Measurements from ENCODE around the gene YKT6. TPM values are rescaled to one million over a fixed set of nuclear protein-coding genes. Genes with fewer than 3 reads are reported as not detected.

YKT6 gene
- total and polyA plus RNA-seq, 2 donors (not counting 3 experiments of a cell fraction or from before 2014, with no cell fraction given): 117 to 120 TPM

GRCh38 chr7:44251269-44251668 lies 50.5 kb downstream of the YKT6 start:
- Histone ChIP-seq H3K9me1 (replicated peaks; ENCODE audit: control insufficient read depth, extremely low read depth, insufficient read depth, low read length) (no peaks in the 10 kb centered on the region), H3K4me1 (ENCODE audit: control insufficient read depth, extremely low read depth, insufficient read depth, low read length) (no peaks in the 10 kb centered on the region), H3K79me2 (ENCODE audit: control insufficient read depth, insufficient read depth, low read length) (no peaks in the 10 kb centered on the region), H3K4me2 (ENCODE audit: insufficient read depth, low read length) (no peak overlapping the region), H4K20me1 (replicated peaks; ENCODE audit: control insufficient read depth, extremely low read depth, insufficient read depth, low read length) (no peaks in the 10 kb centered on the region), H3K9me3 (replicated peaks; ENCODE audit: control insufficient read depth, insufficient read depth, low read length) (no peaks in the 10 kb centered on the region), H2AFZ (ENCODE audit: low read depth, low read length) (no peak overlapping the region), H3K27me3 (ENCODE audit: control insufficient read depth in 2 of 2, insufficient read depth in 2 of 2, low read length in 2 of 2) (no peaks in the 10 kb centered on the region), H3K9ac (replicated peaks; ENCODE audit: extremely low read depth, insufficient read depth, low read length) (no peak overlapping the region), H3K36me3 (ENCODE audit: control insufficient read depth in 2 of 2, extremely low read depth in 1 of 2, insufficient read depth in 2 of 2, low read length in 2 of 2) (no peaks in the 10 kb centered on the region), H3K27ac (ENCODE audit: insufficient read depth, low read depth, low read length) (no peak overlapping the region), H3K4me3 (replicated peaks in 1 of 3; ENCODE audit: insufficient read depth in 1 of 3, low read depth in 1 of 3, low read length in 3 of 3) (no peak overlapping the region)
- intact Hi-C loops (cut with micrococcal nuclease): no loop called here
- FAIRE-seq (no peak), DNase-seq (ENCODE audit: low read depth, low spot score) (no peak)
- POLR2A ChIA-PET: no interaction called here
- dilution Hi-C loops (cut with MboI; ENCODE audit: extremely low pct_ligation_motif_present, low sequenced_read_pairs): no loop called here
- BruUV-seq (replicated peaks): no TSS peak
- CTCF ChIA-PET: interaction anchor here (0.8 to 1.0 kb wide), 3 partner anchors 11 to 106 kb away, joined by 3 to 4 read pairs (median 3); no protein-coding TSS in a partner anchor
- TF ChIP-seq GATA2 (IDR thresholded peaks at IDR 0.05; ENCODE audit: insufficient read depth, insufficient read length, low read depth, low read length) (no peak), FOS (IDR thresholded peaks at IDR 0.05; ENCODE audit: borderline replicate concordance, insufficient read depth, low read length) (no peak), MYC (IDR thresholded peaks at IDR 0.05; ENCODE audit: low read depth, low read length) (no peak), JUN (IDR thresholded peaks at IDR 0.05; ENCODE audit: borderline replicate concordance, insufficient read depth, insufficient read length, low read depth) (no peak), POLR2AphosphoS5 (IDR thresholded peaks at IDR 0.05; ENCODE audit: insufficient read depth, low read depth, low read length) (no peak), EZH2 (IDR thresholded peaks at IDR 0.05; ENCODE audit: borderline replicate concordance, low read depth, low read length, severe bottlenecking) (no peak), POLR2A (IDR thresholded peaks at IDR 0.05; ENCODE audit: low read depth, low read length) (no peak)
- TF ChIP-seq, protein P1, sequence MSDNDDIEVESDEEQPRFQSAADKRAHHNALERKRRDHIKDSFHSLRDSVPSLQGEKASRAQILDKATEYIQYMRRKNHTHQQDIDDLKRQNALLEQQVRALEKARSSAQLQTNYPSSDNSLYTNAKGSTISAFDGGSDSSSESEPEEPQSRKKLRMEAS (IDR thresholded peaks at IDR 0.05; ENCODE audit: insufficient read depth, insufficient read length): no peak
- TF ChIP-seq, protein P2, sequence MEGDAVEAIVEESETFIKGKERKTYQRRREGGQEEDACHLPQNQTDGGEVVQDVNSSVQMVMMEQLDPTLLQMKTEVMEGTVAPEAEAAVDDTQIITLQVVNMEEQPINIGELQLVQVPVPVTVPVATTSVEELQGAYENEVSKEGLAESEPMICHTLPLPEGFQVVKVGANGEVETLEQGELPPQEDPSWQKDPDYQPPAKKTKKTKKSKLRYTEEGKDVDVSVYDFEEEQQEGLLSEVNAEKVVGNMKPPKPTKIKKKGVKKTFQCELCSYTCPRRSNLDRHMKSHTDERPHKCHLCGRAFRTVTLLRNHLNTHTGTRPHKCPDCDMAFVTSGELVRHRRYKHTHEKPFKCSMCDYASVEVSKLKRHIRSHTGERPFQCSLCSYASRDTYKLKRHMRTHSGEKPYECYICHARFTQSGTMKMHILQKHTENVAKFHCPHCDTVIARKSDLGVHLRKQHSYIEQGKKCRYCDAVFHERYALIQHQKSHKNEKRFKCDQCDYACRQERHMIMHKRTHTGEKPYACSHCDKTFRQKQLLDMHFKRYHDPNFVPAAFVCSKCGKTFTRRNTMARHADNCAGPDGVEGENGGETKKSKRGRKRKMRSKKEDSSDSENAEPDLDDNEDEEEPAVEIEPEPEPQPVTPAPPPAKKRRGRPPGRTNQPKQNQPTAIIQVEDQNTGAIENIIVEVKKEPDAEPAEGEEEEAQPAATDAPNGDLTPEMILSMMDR (IDR thresholded peaks at IDR 0.05; ENCODE audit: extremely low read depth in 1 of 2, insufficient read depth in 1 of 2, low read depth in 1 of 2, low read length in 2 of 2): no peak

Data from endothelial cell of umbilical vein (primary cell).